Left colon (tissue), 2 donors: Measurements from ENCODE around the gene DYRK2. TPM values are rescaled to one million over a fixed set of nuclear protein-coding genes. Genes with fewer than 3 reads are reported as not detected.

Experiments
- ATAC-seq: fragments of 200-7000 bp; cut with Tn5 transposase; one replicate; pipeline ENCODE4 v1.9.1; 2020; ENCODE audit warnings: mild to moderate bottlenecking, moderate library complexity
- DNase-seq, 2 donors: peaks; one replicate each; pipeline ENCODE4 v3.0.0-alpha.2; 2020
- intact Hi-C, 2 donors: fragments of 100-400 bp; cut with DNase I in 1 of 2; cut with micrococcal nuclease in 1 of 2; formaldehyde crosslinking; loops; one replicate each; pipeline versions ENCODE4 v1.11.2 to v1.14.0; 2022; cut with DNase I, micrococcal nuclease
- long read RNA-seq: library from polyadenylated mRNA; unstranded; transcript quantifications from one replicate; pipeline ENCODE4 v2.0.0, GENCODE V29; 2021
- total RNA-seq, 2 donors: library from RNA; stranded (reverse); fragmentation: NEBNext Ultra II Directional; extraction: Animal tissue kit (Norgen Biotek cat#: 25700); gene quantifications; one replicate each; pipeline ENCODE4 v1.2.1, GENCODE V29; 2021
- donor health status: DM: no; HTN: no; CAD: no.
- donor health status: DM: yes; HTN: yes; CAD: no.

Gene DYRK2
- 100 to 1,000 TPM in 1 of 2 donors, 10 to 100 TPM in 1; 98.5 to 144 TPM for total RNA-seq
- long read RNA-seq, full-length matches to known transcripts: 93 of 124 reads
- long read RNA-seq, partial matches to known transcripts: 0 of 124 reads
- long read RNA-seq, other reads (novel, unspliced or antisense): 31 of 124 reads

GRCh38 chr12:67648521-67649260, at the start of gene DYRK2:
Gene DYRK2 (plus strand): TSS chr12:67648745. CDS start chr12:67649134, 389 bp downstream.
- intact Hi-C loops: loop anchor here in 1 of 2 donors (10.0 kb wide), 1 partner anchor 204 kb away; no protein-coding TSS in a partner anchor
- ATAC-seq: peak; percentile 56
- peak; percentile 77 to 89 for DNase-seq

- no peak for DNase-seq
- intact Hi-C loops: no loop called here
- ATAC-seq: no peak
Measured at GRCh38 chr12:67599691-67600090, 48.9 kb upstream of the DYRK2 start.

- intact Hi-C loops: no loop called here
- DNase-seq (no peak), ATAC-seq (no peak)
Measured at GRCh38 chr12:67601126-67601525, 47.4 kb upstream of the DYRK2 start.

GRCh38 chr12:67609226-67609870, 39.2 kb upstream of the DYRK2 start:
- ATAC-seq: no peak
- intact Hi-C loops: no loop called here
- DNase-seq: no peak

GRCh38 chr12:67613040-67613439, 35.5 kb upstream of the DYRK2 start:
- no peak for ATAC-seq
- intact Hi-C loops: no loop called here

GRCh38 chr12:67617629-67618028, 30.9 kb upstream of the DYRK2 start:
- ATAC-seq: no peak
- DNase-seq: no peak
- intact Hi-C loops: no loop called here

More at GRCh38 chr12:67613040-67613439, 35.5 kb upstream of the DYRK2 start:
- no peak for DNase-seq

- ATAC-seq (no peak), DNase-seq (no peak)
- intact Hi-C loops: no loop called here
Measured at GRCh38 chr12:67618303-67618702, 30.2 kb upstream of the DYRK2 start.

GRCh38 chr12:67621112-67621511, 27.4 kb upstream of the DYRK2 start:
- no peak for ATAC-seq
- no peak for DNase-seq
- intact Hi-C loops: no loop called here

- intact Hi-C loops: no loop called here
- no peak for DNase-seq
- no peak for ATAC-seq
Measured at GRCh38 chr12:67621926-67622325, 26.6 kb upstream of the DYRK2 start.

- ATAC-seq (no peak), DNase-seq (no peak)
- intact Hi-C loops: no loop called here
Measured at GRCh38 chr12:67623259-67623658, 25.3 kb upstream of the DYRK2 start.

GRCh38 chr12:67624355-67624754, 24.2 kb upstream of the DYRK2 start:
- intact Hi-C loops: no loop called here
- no peak for DNase-seq
- ATAC-seq: no peak

- intact Hi-C loops: no loop called here
- ATAC-seq (peak; percentile 70), DNase-seq (no peak)
Measured at GRCh38 chr12:67625004-67625403, 23.5 kb upstream of the DYRK2 start.

- ATAC-seq: no peak
- intact Hi-C loops: no loop called here
- DNase-seq: no peak
Measured at GRCh38 chr12:67626156-67626555, 22.4 kb upstream of the DYRK2 start.

- peak; percentile 42 to 58 for DNase-seq
- peak; percentile 51 for ATAC-seq
- intact Hi-C loops: no loop called here
Measured at GRCh38 chr12:67630373-67631088, 18.0 kb upstream of the DYRK2 start.

GRCh38 chr12:67632005-67632404, 16.5 kb upstream of the DYRK2 start:
- no peak for DNase-seq
- ATAC-seq: no peak
- intact Hi-C loops: no loop called here

GRCh38 chr12:67633024-67633610, 15.4 kb upstream of the DYRK2 start:
- no peak for ATAC-seq
- intact Hi-C loops: no loop called here
- DNase-seq: no peak

GRCh38 chr12:67633708-67634107, 14.8 kb upstream of the DYRK2 start:
- intact Hi-C loops: no loop called here
- ATAC-seq: no peak

GRCh38 chr12:67634303-67634761, 14.2 kb upstream of the DYRK2 start:
- DNase-seq (no peak), ATAC-seq (no peak)
- intact Hi-C loops: no loop called here

More at GRCh38 chr12:67633708-67634107, 14.8 kb upstream of the DYRK2 start:
- peak in 1 of 2 donors; percentile 31 for DNase-seq

- DNase-seq (no peak), ATAC-seq (no peak)
- intact Hi-C loops: no loop called here
Measured at GRCh38 chr12:67637718-67638117, 10.8 kb upstream of the DYRK2 start.
